Eye (tissue), 1 donor: ENCODE measurements around the gene ERMAP.
A peak's percentile ranks its signal among the peaks of the same experiment; 100 is the strongest.

Experiments
- DNase-seq: peaks from one replicate; pipeline ENCODE4 v3.0.0-alpha.2; 2015

ERMAP gene

GRCh38 chr1:42816585-42817439, at the start of gene ERMAP, which contains the start of gene SVBP:
TSS of gene ERMAP (plus strand) at chr1:42817122. CDS start at chr1:42830449, 13,327 bp downstream.
TSS of gene SVBP (minus strand) at chr1:42817397. CDS start at chr1:42816544, 853 bp downstream.
- DNase-seq, result peak; percentile 97

- no peak for DNase-seq
Measured at GRCh38 chr1:42767510-42768000, 49.4 kb upstream of the ERMAP start.

GRCh38 chr1:42768172-42768571, 48.8 kb upstream of the ERMAP start:
- no peak for DNase-seq

- no peak for DNase-seq
Measured at GRCh38 chr1:42769811-42770210, 47.1 kb upstream of the ERMAP start.

GRCh38 chr1:42773420-42773819, 43.5 kb upstream of the ERMAP start:
- DNase-seq, result no peak

- no peak for DNase-seq
Measured at GRCh38 chr1:42774928-42775526, 41.9 kb upstream of the ERMAP start.

GRCh38 chr1:42776502-42776901, 40.4 kb upstream of the ERMAP start:
- no peak for DNase-seq

- peak; percentile 70 for DNase-seq
Measured at GRCh38 chr1:42777852-42778251, 39.1 kb upstream of the ERMAP start.

GRCh38 chr1:42779725-42780124, 37.2 kb upstream of the ERMAP start:
- DNase-seq, result no peak

GRCh38 chr1:42780176-42780575, 36.7 kb upstream of the ERMAP start:
- no peak for DNase-seq

- no peak for DNase-seq
Measured at GRCh38 chr1:42783092-42783491, 33.8 kb upstream of the ERMAP start.

GRCh38 chr1:42784547-42784945, 32.4 kb upstream of the ERMAP start:
- no peak for DNase-seq

GRCh38 chr1:42784946-42785693, 31.8 kb upstream of the ERMAP start, which contains the start of gene TMEM269:
TSS of gene TMEM269 (plus strand) at chr1:42784991. CDS start at chr1:42789894, 4,903 bp downstream.
- DNase-seq, result peak; percentile 47

- no peak for DNase-seq
Measured at GRCh38 chr1:42786097-42786496, 30.8 kb upstream of the ERMAP start.

- no peak for DNase-seq
Measured at GRCh38 chr1:42788021-42788420, 28.9 kb upstream of the ERMAP start.

GRCh38 chr1:42793824-42794223, 23.1 kb upstream of the ERMAP start:
- DNase-seq, result no peak

GRCh38 chr1:42797414-42797813, 19.5 kb upstream of the ERMAP start:
- no peak for DNase-seq

- DNase-seq, result no peak
Measured at GRCh38 chr1:42797979-42798378, 18.9 kb upstream of the ERMAP start.

GRCh38 chr1:42801832-42802473, 15.0 kb upstream of the ERMAP start:
- no peak for DNase-seq

GRCh38 chr1:42806171-42806570, 10.8 kb upstream of the ERMAP start:
- no peak for DNase-seq

- DNase-seq, result no peak
Measured at GRCh38 chr1:42806593-42806992, 10.3 kb upstream of the ERMAP start.

- DNase-seq, result peak; percentile 70
Measured at GRCh38 chr1:42807056-42807668, 9.8 kb upstream of the ERMAP start.
